Activated CD4-positive, alpha-beta T cell treated with anti-CD3 and anti-CD28 coated beads for 48 hours (primary cell): Measurements from ENCODE around the gene WRNIP1.
A peak's percentile ranks its signal among the peaks of the same experiment; 100 is the strongest.
"Not testable (repeated sequence)": the region's sequence is repeated elsewhere in the genome, so short reads cannot be mapped to it uniquely, and the experiment has no call there.

Source experiments
- DNase-seq: peaks from one replicate; pipeline ENCODE4 v3.0.0-alpha.2; 2020

WRNIP1 gene

DNA sequence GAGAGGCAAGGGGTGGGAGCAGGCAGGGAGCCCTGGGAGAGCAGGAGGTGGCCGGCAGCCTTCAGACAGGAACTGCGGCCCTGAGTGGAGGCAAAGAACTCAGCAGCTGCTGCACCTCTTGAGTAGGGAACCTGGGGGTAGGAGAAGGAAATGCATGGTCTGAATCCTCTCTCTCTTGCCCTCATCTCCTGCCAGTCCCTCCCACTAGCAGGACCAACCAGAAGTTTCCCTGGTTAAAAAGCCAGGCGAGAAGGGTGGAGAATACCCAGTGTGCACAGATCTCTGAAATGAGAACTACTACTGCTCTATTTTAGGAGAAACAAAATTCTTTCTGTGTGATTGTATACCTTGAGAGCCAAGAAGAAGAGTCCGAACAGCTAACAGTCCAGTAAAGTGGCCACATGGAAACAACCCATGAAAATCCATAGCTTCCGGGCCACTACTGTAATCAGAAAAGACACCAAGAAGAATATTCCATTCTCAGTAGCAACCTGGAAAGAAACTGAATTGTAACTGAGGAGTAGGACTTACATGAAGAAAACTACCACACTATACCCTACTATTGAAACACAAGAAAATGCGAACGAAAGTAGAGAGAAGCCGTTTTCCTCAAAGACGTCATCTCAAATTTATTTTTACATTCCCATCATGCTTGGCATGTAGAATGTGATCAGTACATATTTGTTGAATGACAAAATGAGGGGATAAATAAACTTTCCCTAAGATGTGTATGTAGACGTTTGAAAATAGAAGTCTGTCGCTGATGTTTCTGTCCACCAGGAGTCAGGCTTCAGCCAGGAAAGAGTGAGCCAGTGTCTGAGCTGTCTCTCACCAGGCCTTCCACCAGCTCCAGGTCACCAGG, 25.6 kb downstream of the WRNIP1 start:
- DNase-seq: peak; percentile 76

DNA sequence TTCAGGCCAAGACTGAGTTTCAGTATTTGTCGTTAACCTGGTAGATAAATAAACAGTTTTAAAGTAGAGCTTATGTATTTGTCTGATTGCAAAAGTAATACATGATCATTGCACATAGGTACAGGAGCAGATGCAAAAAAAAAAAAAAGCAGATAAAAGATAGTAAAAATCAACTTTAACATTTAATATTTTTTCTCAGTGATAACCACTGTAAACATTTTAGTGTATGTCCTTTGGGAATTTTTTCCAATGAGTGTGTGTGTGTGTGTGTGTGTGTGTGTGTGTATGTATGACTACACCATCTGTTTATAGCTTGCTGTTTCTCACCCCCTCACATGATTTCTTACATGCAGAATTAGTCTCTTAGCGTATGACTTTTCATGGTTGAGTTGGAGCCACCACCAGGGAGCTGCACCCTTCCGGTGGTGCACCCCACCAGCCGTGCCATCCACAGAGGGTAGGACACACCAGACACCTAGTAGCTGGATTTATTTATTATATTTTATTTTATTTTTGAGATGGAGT, 26.3 kb downstream of the WRNIP1 start:
- no peak for DNase-seq

DNA sequence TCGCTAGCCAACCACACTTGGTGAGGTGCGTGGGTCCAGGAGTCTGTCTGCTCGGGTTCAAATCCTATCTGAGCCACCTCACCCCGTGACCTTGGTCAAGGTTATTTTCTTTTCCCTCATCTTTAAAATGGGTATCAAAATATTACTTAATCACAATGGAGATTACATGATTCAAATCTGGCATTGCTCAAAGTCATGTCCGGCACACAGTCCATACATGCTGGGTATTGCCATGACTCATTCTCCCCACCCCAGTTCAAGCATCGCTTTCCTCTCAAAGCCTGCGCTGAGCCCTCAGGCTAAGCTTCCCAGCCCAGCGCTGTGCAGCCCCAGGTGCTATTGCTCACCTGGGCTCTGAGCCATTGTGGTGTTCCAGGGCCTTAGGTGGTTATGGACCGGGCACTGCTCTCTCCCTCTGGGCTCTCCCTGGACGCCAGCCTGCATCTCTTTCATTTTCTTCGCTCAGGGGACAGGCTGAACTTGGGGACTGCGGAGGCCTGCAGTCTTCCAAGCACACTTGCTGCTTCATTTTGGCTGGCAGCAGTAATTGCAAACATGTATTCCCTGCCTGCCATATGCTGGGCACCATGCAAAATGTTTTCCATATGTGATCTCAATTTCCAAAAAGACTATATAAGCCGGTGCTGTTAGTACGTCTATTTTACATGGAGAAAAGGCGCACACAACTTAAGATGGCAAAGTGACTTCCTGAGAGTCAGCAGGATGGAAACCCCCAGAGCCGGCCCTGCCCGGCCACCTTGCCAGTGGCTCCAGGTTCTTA, 27.3 kb downstream of the WRNIP1 start:
- DNase-seq: no peak

DNA sequence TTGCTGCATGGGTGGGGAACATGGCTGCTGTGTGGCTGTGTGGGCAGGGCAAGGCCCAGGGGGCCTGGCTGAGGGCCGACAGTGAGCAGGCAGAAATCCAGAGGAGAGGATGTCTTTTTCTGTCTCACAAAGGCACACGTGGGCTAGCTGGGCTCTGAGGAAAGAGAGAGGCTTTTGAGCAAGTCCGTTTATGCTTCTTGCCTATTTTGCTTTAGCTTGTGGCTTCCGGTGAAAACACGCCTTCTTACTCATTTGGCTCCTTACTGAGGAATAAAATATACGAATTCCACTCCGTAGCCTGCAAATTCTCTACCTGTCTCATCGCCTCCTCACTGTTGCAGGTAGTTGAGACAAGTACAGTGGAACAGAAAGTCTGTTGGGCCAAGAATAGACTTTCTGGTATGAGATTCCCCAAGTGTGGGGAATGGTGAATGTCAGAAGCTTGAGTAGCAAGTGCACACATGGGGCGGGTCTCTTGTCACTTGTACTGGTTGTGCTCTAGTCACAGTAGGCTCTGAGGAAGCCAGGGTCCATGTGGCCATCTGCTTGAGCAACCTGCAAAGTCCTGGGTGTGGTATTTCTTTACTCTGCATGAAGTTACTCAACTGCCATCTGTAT, 28.4 kb downstream of the WRNIP1 start:
- peak; percentile 53 for DNase-seq

DNA sequence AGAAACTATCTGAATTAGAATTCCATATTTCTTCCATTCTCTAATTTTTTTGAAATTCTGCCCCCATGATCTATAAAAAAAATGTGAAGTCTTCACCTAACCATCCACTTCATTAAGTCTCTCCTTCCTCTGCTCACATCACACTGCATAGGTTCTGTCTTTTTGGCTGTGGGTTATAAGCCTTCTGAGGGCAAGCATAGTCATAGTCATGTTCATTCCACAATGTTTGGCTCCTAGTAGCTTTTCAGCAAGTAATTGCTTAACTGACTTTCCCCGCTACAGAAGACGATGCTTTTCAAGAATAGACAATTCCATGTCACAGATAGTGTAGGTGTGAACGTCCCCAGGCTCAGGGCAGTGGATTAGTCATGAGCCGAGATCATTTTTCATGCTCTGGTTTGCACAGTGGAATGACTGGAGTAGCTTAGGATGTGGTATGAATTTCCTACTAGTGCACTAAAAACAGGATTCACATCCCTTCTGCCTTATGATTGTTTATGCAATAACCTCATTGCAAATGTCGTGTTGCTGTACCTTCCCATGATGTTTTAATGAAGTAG, 29.1 kb downstream of the WRNIP1 start:
- no peak for DNase-seq

DNA sequence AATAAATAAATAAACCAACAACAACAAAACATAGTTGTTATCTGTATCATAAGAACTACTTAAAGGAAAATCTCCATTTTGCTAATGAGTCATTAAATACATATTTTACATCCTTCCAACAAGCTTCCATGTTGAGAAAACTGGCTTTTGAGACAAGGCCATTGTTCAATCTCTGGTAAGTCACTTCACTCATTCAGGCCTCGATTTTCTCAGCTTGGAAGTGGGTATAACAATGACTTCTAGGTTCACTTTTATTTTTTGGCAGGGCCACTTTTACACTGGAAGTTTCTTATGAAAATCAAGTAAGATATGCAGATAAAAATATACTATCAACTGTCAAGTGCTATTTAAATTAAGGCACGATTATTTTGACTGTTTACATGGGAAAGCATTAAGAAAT, 30.0 kb downstream of the WRNIP1 start:
- DNase-seq: no peak

DNA sequence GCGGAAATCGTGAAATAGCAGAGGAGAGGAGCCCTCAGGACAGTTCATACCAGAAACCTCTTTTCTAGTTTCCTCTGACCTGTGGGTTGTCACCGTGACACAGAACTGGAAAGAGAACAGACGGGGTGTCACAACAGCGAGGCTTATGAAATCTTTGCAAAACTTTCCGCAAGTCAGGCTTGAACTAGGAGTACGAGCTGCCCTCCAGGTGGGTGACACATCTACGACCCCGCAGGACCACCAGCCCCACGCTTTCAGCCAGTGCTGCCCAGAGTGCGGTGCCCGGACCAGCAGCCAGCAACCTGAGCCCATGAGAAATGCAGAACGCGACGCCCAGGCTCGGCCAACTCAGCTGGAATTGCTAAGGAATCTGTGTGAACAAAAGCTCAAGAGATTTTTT, 30.8 kb downstream of the WRNIP1 start:
- DNase-seq: no peak

DNA sequence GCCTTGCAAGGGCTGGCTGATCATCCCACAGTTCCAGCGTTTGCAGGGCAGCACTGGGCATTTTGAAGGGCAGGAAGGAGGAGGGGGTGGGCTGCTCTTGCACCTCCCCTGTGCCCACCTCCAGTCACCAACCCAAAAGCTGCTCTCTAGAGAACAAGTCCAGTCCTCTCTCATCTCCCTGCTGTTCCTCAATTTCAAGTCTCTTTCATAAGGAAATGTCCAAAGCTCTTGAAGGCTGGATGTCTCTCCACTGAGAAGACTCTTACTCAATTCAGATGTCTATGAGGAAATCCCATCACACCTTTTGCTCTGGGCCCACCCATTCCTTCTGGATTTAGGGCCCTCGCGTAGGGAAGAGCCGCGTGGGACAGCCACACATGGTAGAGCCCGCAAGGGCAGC, 31.7 kb downstream of the WRNIP1 start:
- no peak for DNase-seq

DNA sequence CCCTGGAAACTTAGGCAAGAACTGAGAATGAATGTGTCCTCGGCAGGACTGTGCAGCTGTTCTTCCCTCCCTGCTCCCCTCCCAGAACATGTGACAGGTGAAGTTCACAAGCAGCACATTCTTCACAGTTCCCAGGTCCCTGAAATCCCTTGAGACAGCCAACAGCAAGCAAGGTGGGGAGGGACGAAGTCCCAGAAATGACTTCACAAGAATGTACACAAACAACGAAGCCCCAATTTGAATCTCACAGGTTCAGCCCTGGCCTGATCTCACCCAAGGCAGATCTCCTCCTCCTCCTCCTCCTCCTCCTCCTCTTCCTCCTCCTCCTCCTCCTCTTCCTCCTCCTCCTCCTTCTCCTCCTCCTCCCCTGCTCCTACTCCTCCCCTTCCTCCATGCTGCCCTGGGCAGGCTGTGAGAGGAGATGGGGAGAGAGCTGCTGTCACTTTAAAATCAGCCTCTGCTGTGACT, 32.4 kb downstream of the WRNIP1 start:
- no peak for DNase-seq

DNA sequence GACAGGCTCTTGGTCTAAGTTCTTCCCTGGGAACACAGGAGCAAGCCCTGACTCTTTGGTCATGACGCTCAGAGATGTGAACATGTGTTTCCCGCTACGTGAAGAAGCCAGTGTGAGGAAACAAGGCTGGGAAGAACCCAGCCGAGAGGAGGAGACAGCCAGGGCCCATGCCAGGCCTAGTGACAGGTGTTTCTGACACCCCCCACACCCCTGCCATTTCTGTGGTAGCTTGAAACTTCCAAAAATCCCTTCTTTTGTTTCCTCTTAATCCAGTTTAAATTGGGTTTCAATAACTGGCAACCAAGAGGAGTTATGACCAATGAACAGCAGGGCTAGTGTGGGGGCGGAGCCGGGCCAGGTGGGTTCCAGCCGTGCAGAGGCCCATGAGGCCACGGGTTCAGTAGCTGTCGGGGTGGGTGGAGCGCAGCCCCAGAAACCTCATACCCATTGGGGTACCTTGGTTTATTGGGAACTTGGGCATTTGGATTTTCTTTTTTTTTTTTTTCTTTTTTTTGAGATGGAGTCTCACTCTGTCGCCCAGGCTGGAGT, 33.5 kb downstream of the WRNIP1 start:
- DNase-seq: no peak

DNA sequence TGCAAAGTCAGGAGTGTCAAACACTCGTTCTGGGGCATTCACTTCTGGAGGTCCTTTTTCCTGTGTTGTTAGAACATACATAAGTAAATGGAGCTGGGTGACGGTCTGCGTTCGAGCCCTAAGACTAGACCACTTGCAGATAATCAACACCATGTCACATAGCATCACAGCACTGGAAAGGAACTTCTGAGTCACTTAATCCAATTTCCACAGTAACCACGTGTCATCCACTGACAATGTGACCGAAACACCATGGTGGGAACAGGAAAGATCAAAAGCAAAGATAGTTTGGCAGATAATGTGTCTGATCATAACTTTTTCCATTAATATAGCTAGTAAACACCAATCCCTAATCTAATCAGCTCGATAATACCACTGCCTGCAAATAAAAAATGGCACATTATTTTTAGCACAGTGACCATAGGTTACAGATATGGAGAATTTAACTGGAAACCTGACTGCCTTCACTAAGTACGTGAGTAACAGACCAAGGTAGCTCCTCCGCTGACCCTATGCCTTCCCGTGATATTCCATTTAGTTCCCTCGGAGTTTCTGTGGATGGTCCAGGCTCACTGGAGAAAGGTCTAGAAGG, 34.8 kb downstream of the WRNIP1 start:
- DNase-seq: no peak

DNA sequence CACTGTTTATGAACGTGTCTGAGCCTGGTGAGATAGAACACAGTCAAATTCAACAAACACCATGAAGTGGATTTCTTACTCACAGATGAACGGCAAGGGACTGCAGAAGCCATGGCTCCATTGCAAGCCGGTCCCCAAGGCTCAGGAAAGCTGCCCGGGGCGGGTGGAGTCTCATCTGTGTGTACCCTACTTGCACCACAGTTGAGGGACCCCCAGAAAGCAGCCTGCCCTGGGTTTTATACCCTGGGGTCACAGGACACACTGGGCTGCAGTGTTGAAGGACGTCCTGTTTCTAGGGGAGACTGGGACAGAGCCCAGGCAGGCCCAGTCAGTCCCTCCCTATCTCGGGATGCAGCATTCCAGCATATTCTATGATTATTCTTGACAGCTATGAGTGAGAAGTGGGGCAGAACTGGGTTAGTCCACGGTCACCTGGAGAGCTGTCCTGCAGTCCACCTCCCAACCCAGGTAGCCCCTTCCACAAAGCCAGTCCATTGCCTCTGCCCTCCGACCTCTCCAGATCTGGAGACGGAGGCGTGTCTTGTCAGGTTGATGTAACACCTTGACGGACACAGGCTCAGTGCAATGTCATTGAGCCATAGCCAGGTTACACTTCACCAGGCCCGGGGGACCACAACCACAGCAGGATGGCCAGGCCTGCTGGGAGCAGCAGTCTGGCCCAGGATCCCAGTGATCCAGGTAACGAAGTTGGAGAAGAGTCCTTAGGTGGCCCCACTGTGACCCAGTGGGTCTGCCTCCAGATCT, 35.5 kb downstream of the WRNIP1 start:
- DNase-seq: no peak

DNA sequence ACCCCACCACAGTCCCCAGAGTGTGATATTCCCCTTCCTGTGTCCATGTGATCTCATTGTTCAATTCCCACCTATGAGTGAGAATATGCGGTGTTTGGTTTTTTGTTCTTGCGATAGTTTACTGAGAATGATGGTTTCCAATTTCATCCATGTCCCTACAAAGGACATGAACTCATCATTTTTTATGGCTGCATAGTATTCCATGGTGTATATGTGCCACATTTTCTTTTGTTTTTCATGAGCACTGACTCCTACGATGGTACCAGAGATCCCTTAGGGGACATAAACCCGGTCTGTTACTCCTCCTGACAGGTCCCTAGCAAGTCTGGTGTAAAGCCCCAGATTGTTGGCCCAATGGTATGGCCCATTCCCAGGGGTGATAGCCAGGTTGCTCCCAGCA, 36.5 kb downstream of the WRNIP1 start:
- not testable (repeated sequence) for DNase-seq

DNA sequence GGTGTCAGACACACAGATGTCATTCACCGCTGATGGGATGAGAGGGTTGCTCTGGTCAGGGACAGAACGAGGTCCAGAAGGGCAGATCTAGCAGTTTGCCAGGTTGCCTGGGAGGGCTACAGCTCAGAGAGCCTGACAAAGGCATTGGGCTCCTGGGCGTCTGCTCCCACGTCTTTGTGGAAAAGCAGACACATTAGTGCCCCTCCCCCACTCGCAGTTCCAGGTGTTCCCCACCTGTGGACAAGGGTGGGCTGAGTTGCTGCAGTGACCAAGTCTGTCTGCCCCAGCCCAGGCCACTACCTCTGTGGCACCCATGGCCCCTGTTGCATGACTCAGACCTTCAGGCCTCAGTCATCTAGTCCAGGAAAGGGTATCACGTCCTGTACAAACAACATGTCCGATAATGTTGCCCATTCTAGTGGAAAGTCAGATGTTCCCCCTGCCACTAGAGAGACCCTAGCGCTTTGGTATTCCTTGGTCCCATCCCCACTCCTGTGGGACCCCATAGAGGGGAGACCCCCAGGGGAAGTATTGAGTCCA, 37.4 kb downstream of the WRNIP1 start:
- DNase-seq: no peak

DNA sequence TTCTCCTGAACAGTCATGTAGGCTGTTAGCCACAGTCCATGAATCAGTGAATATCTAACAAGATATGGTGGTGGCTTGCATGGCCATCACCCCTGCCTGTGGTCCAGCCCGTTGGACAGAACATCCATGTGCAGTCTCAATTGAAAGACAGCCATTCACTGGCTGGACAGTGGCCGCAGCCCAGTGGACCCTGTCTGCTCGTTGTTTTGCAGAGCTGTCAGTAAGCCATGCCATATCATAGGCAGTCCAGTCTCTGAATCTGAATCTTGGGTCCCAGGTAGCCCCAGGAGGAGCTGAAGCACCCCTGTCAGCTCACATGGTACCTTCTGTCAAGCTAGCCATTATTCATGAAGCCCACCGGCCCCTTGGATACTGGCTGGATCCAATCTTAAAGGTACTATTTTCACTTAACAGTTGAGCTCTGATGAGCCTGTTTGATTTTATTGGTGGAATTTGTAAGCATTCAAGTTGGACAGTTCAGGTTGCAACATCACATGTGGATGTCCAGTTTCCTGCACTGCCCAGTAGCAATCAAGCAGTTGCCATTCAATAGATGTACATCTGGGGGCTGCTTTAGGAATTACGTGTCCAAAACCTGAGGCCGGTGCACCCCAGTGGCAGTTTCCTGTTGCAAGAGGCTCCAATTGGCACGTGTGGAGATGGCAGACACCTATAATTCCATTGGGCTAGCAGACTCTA, 38.7 kb downstream of the WRNIP1 start:
- no peak for DNase-seq

DNA sequence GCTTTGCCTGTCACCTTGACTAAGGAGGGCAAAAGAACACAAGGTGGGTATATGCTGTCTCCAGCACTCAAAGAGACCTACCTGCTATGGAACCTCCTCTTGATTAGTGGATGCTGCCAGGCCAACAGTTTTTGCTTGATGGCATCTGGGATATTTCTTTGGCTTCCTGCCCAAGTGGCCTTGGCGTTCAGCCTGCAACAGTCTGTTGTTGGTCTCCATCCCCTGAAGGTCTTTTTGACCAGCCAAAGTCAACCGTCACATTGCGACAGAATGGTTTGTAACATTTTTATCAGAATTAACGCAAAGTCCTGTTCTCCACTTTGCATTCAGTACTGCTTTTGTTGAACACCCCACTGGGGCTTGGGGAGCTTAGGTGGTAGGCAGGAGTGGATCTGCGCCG, 39.3 kb downstream of the WRNIP1 start:
- DNase-seq: no peak

DNA sequence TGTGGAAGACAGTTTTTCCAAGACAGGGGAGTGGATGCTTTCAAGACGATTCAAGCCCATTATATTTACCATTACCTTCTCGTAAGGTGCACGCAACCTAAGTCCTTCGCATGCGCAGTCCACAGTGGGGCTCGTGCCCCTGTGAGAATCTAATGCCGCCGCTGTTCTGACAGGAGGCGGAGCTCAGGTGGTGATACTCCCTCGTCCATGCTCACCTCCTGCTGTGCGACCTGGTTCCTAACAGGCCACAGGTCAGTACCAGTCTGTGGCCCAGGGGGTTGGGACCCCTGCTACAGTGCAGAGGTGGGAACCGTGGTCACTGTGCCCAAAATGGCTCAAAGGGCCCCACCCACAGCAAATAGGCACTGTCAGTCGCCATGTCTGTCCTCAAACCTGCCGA, 39.8 kb downstream of the WRNIP1 start:
- DNase-seq: no peak

DNA sequence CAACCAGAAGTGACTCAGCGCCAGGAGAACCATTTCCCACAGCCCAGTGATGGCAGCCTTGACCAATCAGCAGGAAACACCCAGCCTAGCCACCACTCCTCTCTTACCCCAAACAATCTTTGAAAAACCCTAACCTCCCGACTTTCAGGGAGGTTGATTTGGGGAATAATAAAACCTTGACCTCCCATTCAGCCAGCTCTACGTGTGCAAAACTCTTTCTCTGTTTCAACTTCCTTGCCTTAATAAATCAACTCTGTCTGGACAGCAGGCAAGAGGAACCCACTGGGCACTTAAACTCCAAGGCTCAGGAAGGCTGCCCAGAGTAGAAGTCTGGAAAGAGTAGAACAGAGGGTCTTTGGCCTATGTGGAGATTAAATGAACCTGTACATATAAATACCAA, 41.5 kb downstream of the WRNIP1 start:
- no peak for DNase-seq

DNA sequence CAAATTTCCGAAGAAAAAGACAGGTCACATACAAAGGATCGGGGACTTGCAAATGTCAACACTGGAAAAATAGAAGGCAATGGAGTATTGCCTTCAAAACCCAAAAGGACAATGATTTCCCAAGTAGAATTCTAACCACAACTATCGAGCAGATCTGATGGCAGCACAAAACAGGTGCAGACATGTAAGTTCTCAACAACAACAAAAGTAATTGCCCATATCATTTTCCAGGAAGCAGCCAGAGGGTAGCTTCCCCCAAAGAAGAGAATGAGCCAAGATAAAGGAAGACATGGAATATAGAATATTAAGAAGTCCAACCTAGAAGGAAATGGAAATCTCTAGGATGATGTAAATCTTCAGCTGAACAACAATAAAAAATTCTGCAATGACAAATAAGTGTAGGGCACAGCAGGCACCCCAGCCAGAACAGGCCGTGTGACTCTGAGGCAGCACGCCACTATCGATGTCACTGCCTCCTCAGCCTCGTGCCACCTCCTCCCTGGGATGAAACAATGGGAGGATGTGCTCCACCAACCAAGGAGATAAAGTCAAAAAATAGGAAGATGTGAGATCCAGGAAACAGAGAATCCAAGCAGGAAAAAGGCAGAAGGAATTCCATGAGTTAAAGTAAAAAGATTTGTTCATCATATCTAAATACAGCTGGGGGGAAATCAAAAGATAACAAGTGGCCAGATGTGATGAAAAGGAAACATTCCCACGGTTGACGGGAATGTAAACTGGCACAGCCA, 42.3 kb downstream of the WRNIP1 start:
- DNase-seq: no peak

DNA sequence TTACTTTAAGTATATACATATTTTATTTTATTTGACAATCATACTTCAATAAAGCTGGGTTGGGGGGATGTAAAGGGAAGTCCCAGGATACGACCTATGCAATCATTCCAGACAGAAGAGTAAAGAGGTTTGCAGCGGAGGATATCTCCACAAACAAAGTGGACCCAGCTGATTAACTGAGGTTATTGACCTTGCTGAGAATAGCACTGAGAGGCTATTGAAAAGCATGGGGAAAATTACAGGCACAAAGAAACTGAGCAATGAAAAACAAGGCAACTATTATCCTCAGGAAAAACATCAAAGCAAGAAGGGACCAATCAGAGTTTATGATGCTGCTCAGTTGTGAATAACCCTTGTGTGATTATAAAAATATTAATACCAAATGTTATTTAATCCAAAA, 43.8 kb downstream of the WRNIP1 start:
- no peak for DNase-seq
